ENCODE measurements around the gene ALDH1L2.

DNA sequence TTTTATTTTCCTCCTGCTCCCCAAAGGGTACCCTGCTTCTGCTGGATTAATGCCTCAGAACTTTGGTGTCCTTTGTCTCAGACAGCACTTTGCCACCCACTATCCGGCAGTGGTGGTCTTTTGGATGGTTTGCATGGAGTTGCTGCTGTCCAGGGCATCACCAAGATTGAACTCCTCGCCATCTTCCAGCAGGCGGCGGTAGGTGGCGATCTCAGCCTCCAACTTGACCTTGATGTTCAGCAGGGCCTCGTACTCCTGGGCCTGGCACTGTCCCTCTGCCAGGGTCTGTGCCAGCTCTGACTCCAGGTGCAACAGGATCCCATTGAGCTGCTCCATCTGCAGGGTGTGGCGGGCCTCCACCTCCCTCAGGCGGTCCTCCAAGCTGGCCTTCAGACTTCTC, 107.6 kb downstream of the ALDH1L2 start:
- TF ChIP-seq, protein P1, sequence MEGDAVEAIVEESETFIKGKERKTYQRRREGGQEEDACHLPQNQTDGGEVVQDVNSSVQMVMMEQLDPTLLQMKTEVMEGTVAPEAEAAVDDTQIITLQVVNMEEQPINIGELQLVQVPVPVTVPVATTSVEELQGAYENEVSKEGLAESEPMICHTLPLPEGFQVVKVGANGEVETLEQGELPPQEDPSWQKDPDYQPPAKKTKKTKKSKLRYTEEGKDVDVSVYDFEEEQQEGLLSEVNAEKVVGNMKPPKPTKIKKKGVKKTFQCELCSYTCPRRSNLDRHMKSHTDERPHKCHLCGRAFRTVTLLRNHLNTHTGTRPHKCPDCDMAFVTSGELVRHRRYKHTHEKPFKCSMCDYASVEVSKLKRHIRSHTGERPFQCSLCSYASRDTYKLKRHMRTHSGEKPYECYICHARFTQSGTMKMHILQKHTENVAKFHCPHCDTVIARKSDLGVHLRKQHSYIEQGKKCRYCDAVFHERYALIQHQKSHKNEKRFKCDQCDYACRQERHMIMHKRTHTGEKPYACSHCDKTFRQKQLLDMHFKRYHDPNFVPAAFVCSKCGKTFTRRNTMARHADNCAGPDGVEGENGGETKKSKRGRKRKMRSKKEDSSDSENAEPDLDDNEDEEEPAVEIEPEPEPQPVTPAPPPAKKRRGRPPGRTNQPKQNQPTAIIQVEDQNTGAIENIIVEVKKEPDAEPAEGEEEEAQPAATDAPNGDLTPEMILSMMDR (optimal IDR thresholded peaks at IDR 0.05 in 1 of 3, IDR thresholded peaks at IDR 0.05 in 1 of 3, conservative IDR thresholded peaks at IDR 0.05 in 1 of 3; ENCODE audit: extremely low read depth in 1 of 3, insufficient read depth in 2 of 3, low read length in 3 of 3) = no peak
- TF ChIP-seq EZH2 (IDR thresholded peaks at IDR 0.05; ENCODE audit: low read length) = no peak
